Suppressor macrophage (primary cell): ENCODE data around the gene C9orf78.
"Not testable (repeated sequence)": the region's sequence is repeated elsewhere in the genome, so short reads cannot be mapped to it uniquely, and the experiment has no call there.

Experiments
- DNase-seq, 4 experiments: peaks; one replicate each; pipeline ENCODE4 v3.0.0-alpha.2; 2020 to 2022

C9orf78 gene

GRCh38 chr9:129810116-129810515 lies 25.0 kb downstream of the C9orf78 start:
- DNase-seq = no peak

GRCh38 chr9:129809346-129809745 lies 25.7 kb downstream of the C9orf78 start:
- DNase-seq = no peak

GRCh38 chr9:129806061-129806460 lies 29.0 kb downstream of the C9orf78 start:
- DNase-seq = peak; percentile 6 to 49 (median 28)

GRCh38 chr9:129803676-129804060 lies 31.4 kb downstream of the C9orf78 start:
- DNase-seq = no peak

- DNase-seq = peak; percentile 97 to 98 (median 97)
Measured at GRCh38 chr9:129802833-129803675, 32.0 kb downstream of the C9orf78 start, which contains the start of gene TOR1B. TSS of gene TOR1B (plus strand) at chr9:129803184. CDS start at chr9:129803213, 29 bp downstream.

GRCh38 chr9:129801504-129801903 lies 33.6 kb downstream of the C9orf78 start:
- no peak for DNase-seq

- no peak for DNase-seq
Measured at GRCh38 chr9:129798973-129799372, 36.1 kb downstream of the C9orf78 start.

GRCh38 chr9:129796029-129796428 lies 39.0 kb downstream of the C9orf78 start:
- not testable (repeated sequence) for DNase-seq

- DNase-seq = no peak
Measured at GRCh38 chr9:129794549-129794948, 40.5 kb downstream of the C9orf78 start.

- DNase-seq = no peak
Measured at GRCh38 chr9:129786481-129786880, 48.6 kb downstream of the C9orf78 start.

GRCh38 chr9:129785866-129786265 lies 49.2 kb downstream of the C9orf78 start:
- no peak for DNase-seq

- DNase-seq = not testable (repeated sequence)
Measured at GRCh38 chr9:129784970-129785369, 50.1 kb downstream of the C9orf78 start.

GRCh38 chr9:129783516-129784361 lies 51.3 kb downstream of the C9orf78 start:
- DNase-seq = peak; percentile 84 to 91 (median 86)

GRCh38 chr9:129781981-129782380 lies 53.1 kb downstream of the C9orf78 start:
- DNase-seq = no peak

- no peak for DNase-seq
Measured at GRCh38 chr9:129781131-129781530, 53.9 kb downstream of the C9orf78 start.

GRCh38 chr9:129779560-129780190 lies 55.4 kb downstream of the C9orf78 start:
- DNase-seq = no peak

GRCh38 chr9:129778469-129778868 lies 56.6 kb downstream of the C9orf78 start:
- DNase-seq = no peak

- peak in 1 of 4 experiments; percentile 37 for DNase-seq
Measured at GRCh38 chr9:129777769-129778130, 57.3 kb downstream of the C9orf78 start.
